HCT116 (cell line): ENCODE measurements around the gene TMEM91. TPM values are rescaled to one million over a fixed set of nuclear protein-coding genes. Genes with fewer than 3 reads are reported as not detected.

Source experiments
- ATAC-seq: fragments of 200-7000 bp; cut with Tn5 transposase; 2 replicates; pipeline ENCODE4 v1.9.1; 2020; ENCODE audit warnings: mild to moderate bottlenecking, moderate library complexity
- BruUV-seq: library from RNA; stranded (reverse); fragments of 400-500 nt; replicated peaks from 2 replicates; lab custom pipeline; 2021; lab: Mats Ljungman, UMichigan
- CTCF ChIA-PET: fragments of 300-600 bp; sonication (Branson Sonifier 250); formaldehyde crosslinking; loops from one replicate; lab custom pipeline; 2021; ENCODE audit warnings: antibody characterized with exemption; lab: Charles Lee
- POLR2A ChIA-PET: fragments of 300-600, 350-600 bp; sonication (Branson Sonifier 250); formaldehyde crosslinking; loops from one replicate; lab custom pipeline; 2021; ENCODE audit warnings: antibody characterized with exemption; lab: Charles Lee
- RAD21 ChIA-PET, 2 experiments: fragments of 300-600 bp; sonication (Branson Sonifier 250); formaldehyde crosslinking; loops; one replicate each; lab custom pipeline; 2023; ENCODE audit warnings: low total read pairs in 2 of 2; ENCODE audit not compliant: uncharacterized antibody in 2 of 2, unreplicated experiment in 2 of 2, low non-redundant PET in 1 of 2; lab: Charles Lee
- DNase-seq: peaks from one replicate; pipeline ENCODE4 v3.0.0-alpha.2; 2010; ENCODE audit warnings: low read depth, low spot score
- H2AFZ ChIP-seq: fragments of 200-600 bp; shearing (Covaris generic), sonication (generic); 2 replicates; pipeline ENCODE4 v1.6.1; 2017; ENCODE audit warnings: low read depth, mixed run types, mixed read lengths, antibody characterized with exemption, low read length; ENCODE audit not compliant: poor library complexity, severe bottlenecking
- H3K27ac ChIP-seq: 2 replicates; pipeline ENCODE4 v1.5.1; 2012; ENCODE audit warnings: low read depth, low read length
- H3K27me3 ChIP-seq: fragments of 200-600 bp; sonication (generic); 2 replicates; pipeline ENCODE4 v1.6.1; 2016; ENCODE audit warnings: mixed run types, low read length, mixed read lengths; ENCODE audit not compliant: insufficient read depth
- H3K36me3 ChIP-seq, 2 experiments: fragments of 200-500 bp in 1 of 2; fragments of 200-600 bp in 1 of 2; sonication (Bioruptor generic) in 1 of 2; sonication (generic) in 1 of 2; 2 replicates each; pipeline versions ENCODE4 v1.5.1 to v1.6.1; 2014 to 2016; ENCODE audit warnings: low read length in 2 of 2, inconsistent platforms in 1 of 2, mixed read lengths in 1 of 2, mixed run types in 1 of 2; ENCODE audit not compliant: insufficient read depth in 2 of 2, control insufficient read depth in 1 of 2
- H3K4me1 ChIP-seq, 2 experiments: fragments of 200-600 bp in 1 of 2; sonication (generic) in 1 of 2; 2 replicates each; pipeline versions ENCODE4 v1.5.1 to v1.6.1; 2012 to 2017; ENCODE audit warnings: low read length in 2 of 2, inconsistent platforms in 1 of 2, mild to moderate bottlenecking in 1 of 2, mixed read lengths in 1 of 2, mixed run types in 1 of 2, moderate library complexity in 1 of 2; ENCODE audit not compliant: insufficient read depth in 2 of 2, control insufficient read depth in 1 of 2
- H3K4me2 ChIP-seq: fragments of 200-600 bp; sonication (generic); 2 replicates; pipeline ENCODE4 v1.6.1; 2017; ENCODE audit warnings: mixed run types, low read length, mixed read lengths
- H3K4me3 ChIP-seq, 2 experiments: fragments of 200-600 bp in 1 of 2; sonication (generic) in 1 of 2; replicated peaks in 1 of 2; 2 replicates each; pipeline ENCODE4 v1.5.1; 2011 to 2016; ENCODE audit warnings: low read length in 2 of 2, control low read depth in 1 of 2, low read depth in 1 of 2, mild to moderate bottlenecking in 1 of 2, mixed read lengths in 1 of 2, mixed run types in 1 of 2
- H3K79me2 ChIP-seq: fragments of 200-600 bp; sonication (generic); 2 replicates; pipeline ENCODE4 v1.6.1; 2017; ENCODE audit warnings: mild to moderate bottlenecking, mixed run types, low read length, moderate library complexity, mixed read lengths; ENCODE audit not compliant: insufficient read depth
- H3K9ac ChIP-seq: fragments of 200-600 bp; sonication (generic); 2 replicates; pipeline ENCODE4 v1.6.1; 2016; ENCODE audit warnings: low read length, mixed read lengths
- H3K9me2 ChIP-seq: fragments of 200-600 bp; sonication (generic), shearing (Covaris generic); 2 replicates; pipeline ENCODE4 v1.6.1; 2017; ENCODE audit warnings: mixed run types, mild to moderate bottlenecking, moderate library complexity; ENCODE audit not compliant: insufficient read depth
- H3K9me3 ChIP-seq, 2 experiments: fragments of 200-500 bp in 1 of 2; fragments of 200-600 bp in 1 of 2; sonication (Bioruptor generic) in 1 of 2; sonication (generic) in 1 of 2; 2 replicates each; pipeline ENCODE4 v1.6.1; 2014 to 2017; ENCODE audit warnings: low read length in 2 of 2, mixed read lengths in 2 of 2, inconsistent platforms in 1 of 2, low read depth in 1 of 2, mild to moderate bottlenecking in 1 of 2, mixed run types in 1 of 2, moderate library complexity in 1 of 2; ENCODE audit not compliant: control insufficient read depth in 1 of 2, insufficient read depth in 1 of 2
- H4K20me1 ChIP-seq: fragments of 200-600 bp; sonication (generic), shearing (Covaris generic); 2 replicates; pipeline ENCODE4 v1.6.1; 2017; ENCODE audit warnings: mixed run types, mild to moderate bottlenecking, moderate library complexity; ENCODE audit not compliant: insufficient read depth
- ATF3 ChIP-seq: IDR thresholded peaks from 2 replicates; pipeline ENCODE4 v1.6.1; 2012
- CBX3 ChIP-seq: IDR thresholded peaks from 2 replicates; pipeline ENCODE4 v1.6.1; 2012; ENCODE audit warnings: low read depth
- CEBPB ChIP-seq: IDR thresholded peaks from 2 replicates; pipeline ENCODE4 v1.6.1; 2012; ENCODE audit warnings: low read depth
- CTCF ChIP-seq, 3 experiments: fragments of 200-600 bp in 1 of 3; sonication (generic) in 1 of 3; IDR thresholded peaks in 2 of 3; conservative IDR thresholded peaks in 1 of 3; 2 replicates each; pipeline ENCODE4 v1.5.1; 2012 to 2017; ENCODE audit warnings: low read depth in 2 of 3, low read length in 2 of 3, antibody characterized with exemption in 1 of 3, borderline replicate concordance in 1 of 3, control low read depth in 1 of 3, mild to moderate bottlenecking in 1 of 3, mixed read lengths in 1 of 3, mixed run types in 1 of 3, moderate library complexity in 1 of 3; ENCODE audit not compliant: insufficient read depth in 1 of 3
- EGR1 ChIP-seq: IDR thresholded peaks from 2 replicates; pipeline ENCODE4 v1.6.1; 2012; ENCODE audit warnings: low read depth
- ELF1 ChIP-seq: IDR thresholded peaks from 2 replicates; pipeline ENCODE4 v1.6.1; 2012; ENCODE audit warnings: low read depth, borderline replicate concordance
- EZH2 ChIP-seq: fragments of 200-600 bp; sonication (generic); IDR thresholded peaks from 2 replicates; pipeline ENCODE4 v1.6.1; 2017; ENCODE audit warnings: antibody characterized with exemption, mixed run types
- FOSL1 ChIP-seq: IDR thresholded peaks from 2 replicates; pipeline ENCODE4 v1.6.1; 2012; ENCODE audit warnings: low read depth
- JUND ChIP-seq: IDR thresholded peaks from 2 replicates; pipeline ENCODE4 v1.6.1; 2012
- MAX ChIP-seq: IDR thresholded peaks from 2 replicates; pipeline ENCODE4 v1.6.1; 2012
- POLR2A ChIP-seq: IDR thresholded peaks from 2 replicates; pipeline ENCODE4 v1.7.0; 2011; ENCODE audit warnings: borderline replicate concordance; ENCODE audit not compliant: insufficient read depth, insufficient read length; ENCODE audit errors: extremely low read depth
- POLR2AphosphoS5 ChIP-seq: IDR thresholded peaks from 2 replicates; pipeline ENCODE4 v1.6.1; 2011; ENCODE audit warnings: mild to moderate bottlenecking, low read depth, low read length, moderate library complexity
- RAD21 ChIP-seq: IDR thresholded peaks from 2 replicates; pipeline ENCODE4 v1.6.1; 2012; ENCODE audit warnings: low read depth, mild to moderate bottlenecking
- SIN3A ChIP-seq: IDR thresholded peaks from 2 replicates; pipeline ENCODE4 v1.6.1; 2012; ENCODE audit warnings: low read depth
- SP1 ChIP-seq: IDR thresholded peaks from 2 replicates; pipeline ENCODE4 v1.6.1; 2012; ENCODE audit warnings: low read depth
- SRF ChIP-seq: IDR thresholded peaks from 2 replicates; pipeline ENCODE4 v1.6.1; 2012; ENCODE audit warnings: low read depth
- TCF7L2 ChIP-seq: IDR thresholded peaks from 2 replicates; pipeline ENCODE4 v1.7.0; 2011; ENCODE audit warnings: borderline replicate concordance, inconsistent platforms; ENCODE audit not compliant: insufficient read depth, insufficient read length; ENCODE audit errors: extremely low read depth
- YY1 ChIP-seq: IDR thresholded peaks from 2 replicates; pipeline ENCODE4 v1.6.1; 2011; ENCODE audit warnings: low read length, low read depth, moderate library complexity, mild to moderate bottlenecking; ENCODE audit not compliant: insufficient replicate concordance; ENCODE audit errors: extremely low read depth
- ZBTB33 ChIP-seq: IDR thresholded peaks from 2 replicates; pipeline ENCODE4 v1.6.1; 2011; ENCODE audit warnings: mild to moderate bottlenecking, low read length, moderate library complexity; ENCODE audit not compliant: insufficient replicate concordance; ENCODE audit errors: extremely low read depth
- intact Hi-C: fragments of 100-400 bp; cut with micrococcal nuclease; formaldehyde crosslinking; loops from 2 replicates; pipeline ENCODE4 v1.10.0; 2022
- total RNA-seq: library from RNA; stranded (reverse); gene quantifications from one replicate; pipeline ENCODE4 v1.2.1, GENCODE V29; 2021; ENCODE audit not compliant: unreplicated experiment

The TMEM91 gene
- total RNA-seq, 1 experiment from 2014 or later, result 4.4 TPM

- Histone ChIP-seq H3K27me3 (no peaks in the 10 kb centered on the region), H3K79me2 (no peaks in the 10 kb centered on the region), H3K9ac (no peak overlapping the region), H3K9me2 (no peaks in the 10 kb centered on the region), H3K36me3 (peaks cover 3 to 5% of the 10 kb centered on the region in 2 experiments; a peak in 3 of 4 replicates), H3K9me3 (no peaks in the 10 kb centered on the region)
- intact Hi-C loops, result no loop called here
- RAD21 ChIA-PET, result no interaction called here
- no peak for DNase-seq
- POLR2A ChIA-PET, result no interaction called here
- TF ChIP-seq TCF7L2 (no peak), ELF1 (no peak), CEBPB (no peak), YY1 (no peak), POLR2AphosphoS5 (no peak), EZH2 (no peak), SRF (no peak), EGR1 (no peak), POLR2A (no peak), CBX3 (no peak), SP1 (no peak), FOSL1 (no peak), MAX (no peak), JUND (no peak), RAD21 (no peak), CTCF (IDR thresholded peaks at IDR 0.05 in 2 of 3, conservative IDR thresholded peaks at IDR 0.05 in 1 of 3; ENCODE audit: borderline replicate concordance in 1 of 3, insufficient read depth in 1 of 3, low read depth in 2 of 3, low read length in 2 of 3) (no peak), ATF3 (no peak), SIN3A (no peak), ZBTB33 (no peak)
- TF ChIP-seq, all 23 proteins: peak for 0
- H3K4me3 ChIP-seq, result no peak overlapping the region
- no peak for ATAC-seq
- H4K20me1 ChIP-seq, result no peaks in the 10 kb centered on the region
- no peak overlapping the region for H3K27ac ChIP-seq
- peaks cover 0 to 9% of the 10 kb centered on the region in 2 experiments; a peak in 1 of 4 replicates for H3K4me1 ChIP-seq
- CTCF ChIA-PET, result no interaction called here
- BruUV-seq, result TSS peak; percentile 76
- H3K4me2 ChIP-seq, result no peak overlapping the region
- no peak overlapping the region for H2AFZ ChIP-seq
Measured at GRCh38 chr19:41339936-41340335, 36.4 kb upstream of the TMEM91 start.
